Brain pericyte (primary cell): ENCODE results near the gene ZNF846.
"Not testable (repeated sequence)": the region's sequence is repeated elsewhere in the genome, so short reads cannot be mapped to it uniquely, and the experiment has no call there.

ENCODE experiments used
- DNase-seq: peaks from one replicate; pipeline ENCODE4 v3.0.0-alpha.2; 2012; ENCODE audit warnings: low read depth, low spot score

ZNF846 gene

GRCh38 chr19:9784163-9784496, 15.6 kb upstream of the ZNF846 start:
- DNase-seq = not testable (repeated sequence)

GRCh38 chr19:9782338-9782737, 13.8 kb upstream of the ZNF846 start:
- DNase-seq = no peak

- no peak for DNase-seq
These were observed 10.7 kb downstream of the ZNF846 start for GRCh38 chr19:9757544-9758501.

GRCh38 chr19:9752701-9753443, 15.7 kb downstream of the ZNF846 start:
- no peak for DNase-seq

- DNase-seq = no peak
These were observed 17.1 kb downstream of the ZNF846 start for GRCh38 chr19:9751446-9751845.

GRCh38 chr19:9741476-9742171, 26.9 kb downstream of the ZNF846 start:
- no peak for DNase-seq

- DNase-seq = no peak
These were observed 32.6 kb downstream of the ZNF846 start for GRCh38 chr19:9735986-9736385.

- DNase-seq = not testable (repeated sequence)
These were observed 38.5 kb downstream of the ZNF846 start for GRCh38 chr19:9730056-9730455.

- no peak for DNase-seq
These were observed 39.4 kb downstream of the ZNF846 start for GRCh38 chr19:9729162-9729561.

- no peak for DNase-seq
These were observed 40.9 kb downstream of the ZNF846 start for GRCh38 chr19:9727644-9728043.

GRCh38 chr19:9725508-9726201, 42.9 kb downstream of the ZNF846 start:
- not testable (repeated sequence) for DNase-seq

- no peak for DNase-seq
These were observed 44.4 kb downstream of the ZNF846 start for GRCh38 chr19:9724157-9724556.

GRCh38 chr19:9721861-9722260, 46.7 kb downstream of the ZNF846 start:
- DNase-seq = no peak

- no peak for DNase-seq
These were observed 48.0 kb downstream of the ZNF846 start for GRCh38 chr19:9720541-9720940.

GRCh38 chr19:9711815-9712214, 56.7 kb downstream of the ZNF846 start:
- no peak for DNase-seq

GRCh38 chr19:9709305-9709704, 59.2 kb downstream of the ZNF846 start:
- no peak for DNase-seq

- no peak for DNase-seq
These were observed 62.7 kb downstream of the ZNF846 start for GRCh38 chr19:9705836-9706235.

- DNase-seq = no peak
These were observed 66.4 kb downstream of the ZNF846 start for GRCh38 chr19:9702186-9702585.
